Activated CD4-positive, CD25-positive, alpha-beta regulatory T cell treated with anti-CD3 and anti-CD28 coated beads, Interleukin-2, amount 50 U/mL, for 16 hours (primary cell): Measurements from ENCODE around the gene SPINT3.

Source experiments
- DNase-seq: peaks from one replicate; pipeline ENCODE4 v3.0.0-alpha.2; 2020; ENCODE audit warnings: low read depth, low spot score

SPINT3 gene, protein sequence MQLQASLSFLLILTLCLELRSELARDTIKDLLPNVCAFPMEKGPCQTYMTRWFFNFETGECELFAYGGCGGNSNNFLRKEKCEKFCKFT

DNA sequence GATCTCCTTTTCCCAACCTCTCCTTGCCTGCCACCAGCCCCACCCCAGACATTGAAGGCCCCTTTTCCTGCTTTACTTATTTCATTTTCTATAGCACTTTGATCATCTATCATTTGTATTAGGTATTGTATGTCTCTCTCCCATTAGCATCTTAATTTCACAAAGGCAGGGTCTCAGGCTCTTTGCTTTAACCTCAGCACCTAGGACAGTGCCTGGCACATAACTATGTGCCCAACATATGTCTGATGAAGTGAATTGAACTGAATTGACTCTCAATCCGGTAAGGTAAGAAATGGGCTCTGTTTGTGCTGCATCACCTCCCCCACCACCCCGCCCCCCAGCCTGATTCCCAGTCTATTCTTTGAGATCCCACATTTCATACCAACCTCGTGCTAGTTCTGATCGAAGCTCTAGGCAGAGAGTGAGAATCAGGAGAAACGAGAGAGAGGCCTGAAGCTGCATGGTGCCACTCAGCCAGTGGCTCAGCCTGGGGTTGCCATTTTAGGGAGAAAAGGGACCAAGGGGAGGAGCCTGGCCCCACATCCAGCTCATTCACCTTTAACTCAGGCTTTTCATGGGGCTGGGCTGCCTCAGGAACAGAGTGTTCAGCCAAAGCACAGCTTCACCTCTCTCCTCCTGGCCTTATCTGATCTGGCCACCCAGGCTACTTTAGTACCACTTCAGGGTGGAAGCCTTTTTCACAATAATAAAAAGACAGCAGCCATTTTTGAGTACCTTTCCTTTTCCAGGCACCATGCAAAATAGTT lies at the start of gene SPINT3:
Gene SPINT3, minus strand, starts transcription at position 476 of the 767 bp plus-strand sequence. Its CDS starts 14 bp downstream, at position 462.
- DNase-seq, result no peak

DNA sequence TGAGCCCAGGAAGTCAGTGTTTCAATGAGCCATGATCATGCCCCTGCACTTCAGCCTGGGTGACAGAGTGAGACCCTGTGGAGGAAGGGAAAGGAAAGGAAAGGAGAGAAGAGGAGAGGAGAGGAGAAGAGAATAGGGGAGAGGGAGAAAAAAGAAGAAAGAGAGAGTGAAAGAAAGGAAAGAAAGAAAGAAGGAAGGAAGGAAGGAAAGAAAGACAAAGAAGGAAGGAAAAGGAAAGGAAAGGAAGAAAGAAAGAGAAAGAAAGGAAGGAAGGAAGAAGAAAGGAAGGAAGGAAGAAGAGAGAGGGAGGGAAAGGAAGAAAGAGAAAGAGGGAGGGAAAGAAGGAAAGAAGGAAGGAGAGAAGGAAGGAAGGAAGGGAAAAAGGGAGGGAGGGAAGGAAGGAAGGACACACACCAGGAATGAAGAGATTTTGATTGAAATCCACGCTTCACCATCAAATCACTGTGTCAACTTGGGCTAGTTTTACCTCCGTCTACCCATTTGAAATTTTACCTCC lies 49.4 kb upstream of the SPINT3 start:
- no peak for DNase-seq

DNA sequence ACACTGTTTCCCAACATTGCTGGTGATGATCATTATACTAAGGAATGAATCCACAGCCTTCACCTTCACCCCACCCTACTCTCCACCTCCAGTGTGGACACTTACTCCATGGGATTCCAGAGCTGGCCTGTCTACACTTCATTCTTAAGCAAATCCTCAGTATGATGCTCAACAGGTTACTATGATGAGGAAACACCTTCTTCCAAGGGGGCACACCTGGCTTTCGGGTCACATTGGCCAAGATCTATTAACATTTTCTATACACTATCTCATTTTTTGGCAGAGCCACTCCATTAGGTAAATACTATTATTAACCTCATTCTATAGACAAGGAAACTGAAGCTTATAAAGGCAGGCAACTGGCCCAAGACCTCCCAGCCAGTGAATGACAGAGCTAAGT lies 39.8 kb upstream of the SPINT3 start:
- no peak for DNase-seq

DNA sequence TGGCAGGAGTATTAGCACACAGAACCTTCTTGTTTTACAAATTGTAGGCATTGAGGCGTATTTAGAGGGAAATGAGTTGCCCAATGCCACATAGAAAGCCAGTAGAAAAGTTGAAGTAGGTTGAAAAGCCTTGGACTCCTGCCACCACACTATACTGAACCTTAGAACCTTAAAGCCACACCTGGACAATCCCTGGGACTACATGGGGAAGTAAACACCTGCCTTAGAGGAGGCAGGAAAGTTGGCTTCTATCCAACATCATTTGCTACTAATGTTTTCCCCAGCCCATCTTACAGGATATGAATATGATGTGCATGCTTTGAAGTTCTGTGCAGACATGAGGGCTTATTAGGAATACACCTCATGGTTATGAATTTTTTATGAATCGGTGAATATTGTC lies 37.0 kb upstream of the SPINT3 start:
- no peak for DNase-seq

DNA sequence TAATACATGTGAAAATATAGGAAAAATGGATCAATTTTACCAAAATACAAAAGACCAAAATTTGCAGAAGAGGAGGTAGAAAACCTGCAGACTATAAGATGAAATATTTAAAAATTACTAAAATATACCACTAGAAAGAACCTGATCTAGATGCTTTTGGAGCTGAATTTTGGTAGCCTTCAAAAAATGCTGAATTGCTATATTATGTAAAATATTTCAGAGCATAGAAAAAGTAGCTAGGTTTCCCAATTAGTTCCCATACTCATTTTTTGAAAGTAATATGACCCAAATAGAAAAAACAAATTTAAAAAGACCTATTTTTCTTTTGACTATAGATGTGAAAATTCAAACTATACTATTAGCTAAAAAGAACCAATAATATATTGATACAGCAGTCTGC lies 35.3 kb upstream of the SPINT3 start:
- DNase-seq, result no peak

DNA sequence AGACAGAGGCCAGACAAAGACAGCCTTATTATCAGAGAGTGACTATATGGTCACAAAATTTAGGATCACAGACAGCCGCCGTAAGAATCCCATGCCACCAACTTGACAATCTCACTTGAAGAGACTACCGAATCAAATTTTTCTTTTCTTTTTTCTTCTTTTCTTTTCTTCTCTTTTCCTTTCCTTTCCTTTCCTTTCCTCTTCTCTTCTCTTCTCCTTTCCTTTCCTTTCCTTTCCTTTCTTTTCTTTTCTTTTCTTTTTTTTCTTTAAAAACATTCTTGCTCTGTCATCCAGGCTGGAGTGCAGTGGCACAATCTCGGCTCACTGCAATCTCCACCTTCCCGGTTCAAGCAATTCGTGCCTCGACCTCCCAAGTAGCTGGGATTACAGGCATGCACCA lies 33.0 kb upstream of the SPINT3 start:
- DNase-seq, result no peak

DNA sequence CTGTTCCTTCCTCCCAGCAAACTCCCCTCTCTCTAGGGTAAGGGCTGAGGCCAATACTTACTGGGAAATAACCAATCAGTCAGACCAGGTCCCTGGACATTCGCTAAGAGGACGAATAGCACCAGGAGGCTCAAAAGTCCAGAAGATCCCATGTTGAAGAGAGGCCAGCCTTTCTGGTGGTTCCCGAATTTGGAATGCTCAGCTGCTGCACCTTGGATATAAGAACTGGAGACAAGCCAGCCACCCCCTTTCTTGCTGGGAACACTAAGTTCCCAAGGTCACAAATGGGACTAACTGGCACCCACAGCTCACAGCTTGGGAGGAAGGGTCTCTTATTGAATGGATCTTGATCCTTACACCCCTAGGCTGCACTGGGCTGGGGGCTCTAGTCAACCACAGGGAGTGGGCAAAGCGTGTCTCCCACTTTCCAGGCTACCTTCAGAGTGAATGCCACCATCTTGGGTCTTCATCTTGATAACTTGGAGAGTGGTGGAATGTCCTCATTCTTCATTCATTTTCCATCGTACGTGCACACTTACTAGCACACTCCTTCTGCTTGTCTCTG lies 31.9 kb upstream of the SPINT3 start, which contains the start of gene EPPIN:
Gene EPPIN, minus strand, starts transcription at position 196 of the 565 bp plus-strand sequence. Its CDS starts 44 bp downstream, at position 152.
- DNase-seq, result no peak

GRCh38 chr20:45545754-45546453 lies 30.5 kb upstream of the SPINT3 start:
- no peak for DNase-seq

GRCh38 chr20:45545351-45545750 lies 29.9 kb upstream of the SPINT3 start:
- DNase-seq, result no peak

GRCh38 chr20:45539382-45539781 lies 24.0 kb upstream of the SPINT3 start, which contains the start of gene WFDC6:
TSS of gene WFDC6 (minus strand) at chr20:45539482. CDS start at chr20:45539407, 75 bp downstream.
- no peak for DNase-seq

- DNase-seq, result no peak
Measured at GRCh38 chr20:45538209-45538799, 22.9 kb upstream of the SPINT3 start.

DNA sequence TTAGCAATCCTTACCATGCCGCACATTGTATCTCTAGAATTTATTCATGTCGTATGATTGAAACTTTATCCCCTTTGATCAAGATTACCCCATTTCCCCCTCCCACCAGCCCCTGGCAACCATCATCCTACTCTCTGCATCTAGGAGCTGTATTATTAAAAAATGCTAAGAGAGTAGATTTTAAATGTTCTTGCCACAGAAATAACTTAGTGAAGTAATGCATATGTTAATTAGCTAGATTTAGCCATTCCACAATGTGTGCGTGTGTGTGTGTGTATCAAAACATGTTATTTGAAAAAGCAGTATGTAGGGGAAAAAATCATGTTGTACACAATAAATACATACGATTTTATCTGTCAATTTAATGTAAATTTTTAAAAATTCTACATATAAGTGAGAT lies 11.9 kb upstream of the SPINT3 start:
- DNase-seq, result no peak

DNA sequence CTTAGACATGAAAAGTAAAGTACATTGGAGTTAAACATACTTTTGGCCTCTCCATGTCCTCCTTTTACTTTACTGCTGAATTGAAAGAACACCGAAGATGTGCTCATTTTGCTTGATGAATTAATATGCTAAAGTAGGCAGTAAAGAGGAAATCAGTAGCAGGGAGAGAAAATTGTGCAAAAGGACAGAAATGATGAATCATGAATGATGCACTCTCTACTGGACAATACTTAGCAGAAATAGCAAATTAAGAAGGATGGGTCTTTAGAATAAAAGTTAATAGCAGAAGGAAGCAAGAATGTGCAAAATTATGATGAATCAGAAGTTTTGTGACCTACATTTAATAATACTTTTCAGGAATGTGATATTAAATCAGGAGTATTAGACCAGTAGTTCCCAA lies 8.4 kb upstream of the SPINT3 start:
- no peak for DNase-seq

- DNase-seq, result no peak
Measured at GRCh38 chr20:45518282-45518681, 2.9 kb upstream of the SPINT3 start.

GRCh38 chr20:45510242-45510862 lies 5.1 kb downstream of the SPINT3 start:
- no peak for DNase-seq

GRCh38 chr20:45509091-45509490 lies 6.3 kb downstream of the SPINT3 start:
- no peak for DNase-seq

GRCh38 chr20:45508068-45508886 lies 7.1 kb downstream of the SPINT3 start:
- DNase-seq, result no peak

- DNase-seq, result no peak
Measured at GRCh38 chr20:45507011-45507820, 8.2 kb downstream of the SPINT3 start.

DNA sequence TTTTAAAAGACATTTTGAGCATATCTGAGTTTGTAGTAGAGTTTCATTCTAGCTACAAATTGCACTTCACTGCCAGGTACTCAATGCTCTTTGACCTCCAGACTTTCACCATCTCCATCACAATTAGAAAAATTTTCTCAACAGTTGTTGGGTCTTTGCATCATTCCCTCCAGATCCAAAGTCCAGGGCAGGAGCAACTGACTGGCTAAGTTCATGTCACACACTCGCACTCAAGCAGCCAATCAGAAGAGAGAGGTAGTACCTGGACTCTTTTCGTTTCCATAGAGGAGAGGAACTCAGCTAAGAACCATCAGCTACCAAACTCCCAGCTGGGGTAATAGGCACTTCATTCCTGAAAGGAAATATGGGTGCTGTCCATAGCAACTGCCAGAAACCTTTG lies 9.0 kb downstream of the SPINT3 start:
- no peak for DNase-seq

DNA sequence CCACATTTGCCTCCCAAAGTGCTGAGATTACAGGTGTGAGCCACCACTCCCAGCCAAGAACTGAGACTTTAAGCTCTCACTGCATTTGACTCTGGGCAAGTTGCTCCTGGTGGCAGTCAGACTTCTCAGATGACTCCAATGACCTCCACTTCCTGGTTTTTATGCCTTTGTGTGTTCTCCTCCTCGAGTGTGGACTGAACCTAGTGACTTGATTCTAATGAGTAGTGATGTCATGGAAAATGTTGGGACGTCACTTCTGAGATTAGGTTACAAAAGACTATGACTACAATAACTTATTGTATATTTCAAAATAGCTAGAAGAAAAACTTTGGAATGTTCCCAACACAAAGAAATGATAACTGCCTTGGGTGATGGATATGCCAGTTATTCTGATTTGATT lies 12.0 kb downstream of the SPINT3 start:
- DNase-seq, result no peak
